SHP77 (cell line): ENCODE data around the gene DISC1.

Experiments
- DNase-seq, 2 experiments: peaks; one replicate each; lab custom pipeline; 2025; lab: John Stamatoyannopoulos, UW

The DISC1 gene

DNA sequence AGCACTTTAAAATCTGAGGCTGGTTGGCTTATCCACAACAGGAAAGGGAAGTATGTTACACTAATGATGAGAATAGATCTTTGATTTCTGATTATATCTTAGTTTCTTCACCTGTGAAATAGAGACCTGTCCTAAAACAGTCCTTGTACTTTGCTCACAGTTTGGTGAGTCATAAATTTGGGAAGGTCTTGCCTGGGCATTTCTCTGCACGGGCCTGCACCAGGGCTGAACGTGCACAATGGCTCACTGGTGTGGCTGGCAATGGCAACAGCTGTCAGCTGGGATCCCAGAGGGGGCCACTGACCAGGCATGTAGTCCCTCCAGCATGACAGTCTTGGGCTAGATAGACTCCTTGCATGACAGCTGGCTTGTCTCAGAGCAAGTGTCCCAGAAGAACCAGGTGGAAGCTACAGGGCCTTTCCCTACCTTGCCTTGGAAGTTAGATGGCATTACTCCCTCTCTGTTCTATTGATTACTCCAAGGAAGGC, 367.4 kb downstream of the DISC1 start:
- no peak for DNase-seq

DNA sequence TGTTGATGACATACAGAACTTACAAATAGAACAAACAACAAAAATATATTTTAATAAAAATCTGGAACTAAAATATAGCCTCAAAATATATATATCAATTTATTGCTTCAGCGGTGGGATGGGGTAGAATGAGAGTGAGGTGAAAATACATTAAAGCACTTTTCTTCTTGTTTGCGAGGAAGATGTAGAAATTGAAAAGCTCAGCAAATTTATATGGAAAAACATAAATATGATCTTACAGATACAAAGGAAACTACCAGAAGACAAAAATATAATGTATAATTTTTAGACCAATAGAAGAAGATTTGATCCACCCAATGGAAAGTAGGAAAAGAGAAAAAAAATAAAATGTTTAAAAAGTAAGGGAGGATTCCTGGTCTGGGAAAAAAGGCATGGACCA, 372.2 kb downstream of the DISC1 start:
- no peak for DNase-seq

- no peak for DNase-seq
Observed at GRCh38 chr1:232005300-232005699, 378.7 kb downstream of the DISC1 start.

DNA sequence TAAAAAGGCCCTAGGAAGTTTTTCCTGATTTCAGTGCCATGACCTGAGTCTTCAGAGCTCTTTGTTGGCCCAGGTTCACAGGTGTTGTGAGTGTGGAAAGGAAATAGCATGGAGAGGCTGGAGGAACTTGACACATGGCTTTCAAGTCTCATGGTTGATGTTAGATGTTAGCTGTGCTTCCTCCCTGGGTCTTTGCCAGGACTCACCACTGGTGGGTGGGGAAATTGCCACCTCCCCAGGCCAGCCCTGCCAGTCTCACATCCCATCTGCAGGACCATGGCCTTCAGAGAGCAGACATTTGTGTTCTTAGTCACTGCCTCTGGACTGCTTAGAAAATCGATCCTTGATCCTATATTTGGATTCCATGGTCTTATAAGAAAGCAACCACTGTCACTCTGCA, 383.2 kb downstream of the DISC1 start:
- no peak for DNase-seq

- DNase-seq = no peak
Observed at GRCh38 chr1:232011961-232012360, 385.4 kb downstream of the DISC1 start.

DNA sequence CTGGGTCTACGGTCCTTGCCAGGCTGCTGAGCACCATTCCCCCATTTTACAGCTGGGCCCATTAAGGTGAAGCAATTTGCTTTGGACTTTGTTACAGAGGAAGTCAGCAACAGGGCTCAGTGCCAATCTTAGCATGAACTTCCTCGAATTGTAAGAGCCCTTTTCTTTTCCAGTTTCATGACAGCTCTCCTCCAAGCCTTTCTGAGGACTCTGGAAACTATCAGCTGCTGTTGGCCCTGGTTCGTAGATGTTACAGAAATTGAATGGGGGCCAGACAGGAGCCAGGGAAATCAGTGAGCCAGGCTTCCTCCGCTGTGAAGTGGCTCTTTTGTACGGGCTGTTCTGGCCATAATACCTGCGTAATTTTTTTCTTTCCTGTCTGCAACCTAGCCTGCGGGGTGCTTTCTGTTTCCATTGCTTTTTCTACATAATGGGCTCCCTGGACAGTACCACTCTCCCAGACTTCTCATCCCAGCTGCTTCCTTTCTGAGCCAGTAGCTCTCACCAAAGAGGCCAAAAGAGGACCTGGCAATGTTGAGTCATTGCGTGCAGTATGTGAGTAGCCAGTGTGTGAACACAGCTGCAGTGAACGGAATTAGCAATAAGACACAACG, 386.3 kb downstream of the DISC1 start:
- DNase-seq = peak; percentile 87 to 91

GRCh38 chr1:232014941-232015340, 388.4 kb downstream of the DISC1 start:
- DNase-seq = peak in 1 of 2 experiments; percentile 4

DNA sequence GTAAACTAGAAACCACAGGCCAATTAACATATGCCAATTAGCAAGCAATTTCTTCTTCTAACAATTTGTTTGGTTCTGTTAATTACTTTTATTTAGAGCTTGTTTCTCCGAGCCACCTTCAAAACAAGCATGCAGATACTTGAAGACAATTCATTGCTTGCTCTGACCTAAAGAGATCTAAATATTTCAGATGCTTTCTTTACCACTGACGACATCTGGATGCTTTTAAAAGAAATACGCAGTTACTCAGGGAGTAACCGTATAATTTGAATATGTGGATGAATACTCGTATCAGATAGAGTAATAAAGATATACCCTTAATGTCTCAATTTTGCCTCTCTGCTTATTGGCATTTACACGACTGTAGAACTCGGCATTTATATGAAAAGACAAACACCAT, 390.0 kb downstream of the DISC1 start:
- no peak for DNase-seq

- DNase-seq = no peak
Observed at GRCh38 chr1:232017057-232017456, 390.5 kb downstream of the DISC1 start.

DNA sequence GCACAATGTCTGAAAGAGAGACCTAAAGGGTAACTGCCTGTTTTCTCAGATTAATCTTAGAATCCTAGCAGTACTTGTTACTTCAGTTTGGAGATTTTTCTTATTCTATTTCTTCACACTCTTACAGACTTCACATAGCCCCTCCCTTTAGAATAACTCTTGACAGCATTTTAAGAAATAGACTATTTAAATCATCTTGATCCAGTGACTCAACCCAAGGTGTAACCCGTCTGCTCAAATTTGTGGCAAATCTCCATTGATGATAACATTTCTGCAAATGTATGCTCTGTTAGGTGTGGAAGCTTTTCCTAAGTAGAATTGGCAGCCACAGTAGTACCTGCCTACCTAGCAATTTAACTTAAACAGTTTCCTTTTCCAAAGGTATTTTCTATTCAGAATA, 391.2 kb downstream of the DISC1 start:
- DNase-seq = no peak

DNA sequence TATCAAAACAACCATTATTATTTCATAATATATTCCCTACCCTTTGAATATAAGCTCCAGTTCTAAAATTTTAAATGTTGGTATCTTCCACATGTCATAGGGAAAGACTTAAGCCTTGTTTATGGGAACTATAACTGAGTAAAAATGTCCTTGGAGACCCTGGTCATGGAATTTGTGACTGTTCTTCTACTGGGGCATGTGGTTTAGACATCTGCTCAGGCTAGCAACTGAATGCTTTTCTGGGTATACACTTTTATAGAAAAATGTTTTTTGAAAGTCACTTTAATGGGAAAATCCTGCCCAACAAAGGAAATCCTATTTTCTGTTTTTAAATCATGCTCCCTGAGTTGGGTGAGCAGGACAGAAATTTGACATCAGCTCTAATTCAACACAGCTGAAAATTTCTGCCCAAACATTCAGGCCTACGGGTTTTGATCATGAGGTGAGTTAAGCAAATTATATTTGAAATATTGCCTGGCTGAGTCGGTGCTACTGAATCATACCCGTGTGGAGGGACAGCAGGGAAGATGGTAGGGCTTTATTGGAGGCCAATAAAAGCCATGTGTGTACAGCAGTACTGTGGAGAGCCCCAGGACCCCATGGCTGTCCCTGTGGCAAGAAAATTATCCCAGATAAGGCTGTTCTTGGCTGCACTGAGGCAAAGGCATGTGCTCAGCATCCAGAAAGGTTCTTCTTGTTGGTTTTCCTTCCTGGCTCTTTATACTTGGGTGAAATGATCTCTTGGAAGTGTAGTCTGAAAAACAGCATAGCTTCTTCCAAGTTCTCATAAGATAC, 391.8 kb downstream of the DISC1 start:
- DNase-seq = no peak

DNA sequence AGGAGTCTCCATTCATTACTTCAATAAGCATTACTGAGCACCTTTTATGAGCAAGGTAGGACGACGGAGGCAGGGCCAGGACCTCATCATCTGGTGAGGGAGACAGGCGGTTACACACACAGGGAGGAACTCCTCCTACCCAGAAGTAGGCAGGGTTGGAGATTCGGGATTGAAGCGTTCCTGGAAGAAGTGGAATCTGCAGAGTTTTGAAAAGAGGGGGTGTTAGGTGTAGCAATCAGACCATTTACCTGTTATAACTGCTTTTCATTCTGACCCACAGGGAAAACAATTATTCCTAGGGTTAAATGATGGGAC, 392.4 kb downstream of the DISC1 start:
- no peak for DNase-seq

DNA sequence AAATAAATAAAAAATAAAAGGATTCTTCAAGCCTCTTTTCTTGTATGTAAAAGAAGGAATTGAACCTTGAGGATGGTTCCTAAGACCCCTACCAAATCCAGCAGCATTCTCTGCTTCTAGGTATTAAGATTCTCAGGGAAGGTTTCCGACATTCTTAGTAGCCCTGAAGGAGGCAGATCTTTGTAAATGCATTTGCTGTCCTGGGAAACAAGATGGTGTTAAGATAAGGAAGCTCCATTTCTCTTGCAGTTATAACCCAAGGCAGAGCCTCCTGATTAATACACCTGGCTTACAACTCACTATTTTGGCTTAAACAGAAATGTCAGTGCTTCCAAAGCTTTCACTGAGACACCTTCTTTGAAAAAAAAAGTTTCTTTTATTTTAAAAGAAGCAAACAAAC, 393.8 kb downstream of the DISC1 start:
- DNase-seq = no peak

- DNase-seq = no peak
Observed at GRCh38 chr1:232029315-232029714, 402.7 kb downstream of the DISC1 start.

GRCh38 chr1:232031156-232031555, 404.6 kb downstream of the DISC1 start:
- DNase-seq = no peak

- peak in 1 of 2 experiments; percentile 10 for DNase-seq
Observed at GRCh38 chr1:232033285-232033684, 406.7 kb downstream of the DISC1 start.

- DNase-seq = no peak
Observed at GRCh38 chr1:232034556-232034955, 408.0 kb downstream of the DISC1 start.

- DNase-seq = no peak
Observed at GRCh38 chr1:232036181-232036933, 409.8 kb downstream of the DISC1 start.

GRCh38 chr1:232037774-232038388, 411.3 kb downstream of the DISC1 start:
- DNase-seq = peak in 1 of 2 experiments; percentile 12

- DNase-seq = peak in 1 of 2 experiments; percentile 31
Observed at GRCh38 chr1:232038706-232039677, 412.4 kb downstream of the DISC1 start.

- DNase-seq = no peak
Observed at GRCh38 chr1:232040260-232040659, 413.7 kb downstream of the DISC1 start.
